GM19455 (cell line): Measurements from ENCODE around the gene FXYD5.
"Not testable (repeated sequence)": the region's sequence is repeated elsewhere in the genome, so short reads cannot be mapped to it uniquely, and the experiment has no call there.

Source experiments
- ATAC-seq: cut with Tn5 transposase; IDR thresholded peaks from one replicate; pipeline ENCODE4 v1.9.1; 2021; ENCODE audit not compliant: unreplicated experiment

FXYD5 gene

GRCh38 chr19:35136977-35137702 is 17.4 kb upstream of the FXYD5 start:
- ATAC-seq: no peak

- no peak for ATAC-seq
Measured at GRCh38 chr19:35138305-35138892, 16.1 kb upstream of the FXYD5 start, which contains the start of gene FXYD1. FXYD1 (plus strand) TSS chr19:35138824; CDS start chr19:35140080, 1,256 bp downstream.

- no peak for ATAC-seq
Measured at GRCh38 chr19:35140207-35140961, 14.2 kb upstream of the FXYD5 start.

- ATAC-seq: no peak
Measured at GRCh38 chr19:35140962-35141836, 13.3 kb upstream of the FXYD5 start.

GRCh38 chr19:35141837-35142605 is 12.5 kb upstream of the FXYD5 start:
- no peak for ATAC-seq

- ATAC-seq: no peak
Measured at GRCh38 chr19:35142606-35143230, 11.8 kb upstream of the FXYD5 start.

- no peak for ATAC-seq
Measured at GRCh38 chr19:35143231-35143715, 11.3 kb upstream of the FXYD5 start, which contains the start of gene FXYD7. FXYD7 (plus strand) TSS chr19:35143255; CDS start chr19:35143334, 79 bp downstream.

GRCh38 chr19:35143818-35144217 is 10.7 kb upstream of the FXYD5 start:
- ATAC-seq: no peak

- no peak for ATAC-seq
Measured at GRCh38 chr19:35144259-35144599, 10.3 kb upstream of the FXYD5 start.

GRCh38 chr19:35144600-35145436 is 9.7 kb upstream of the FXYD5 start:
- ATAC-seq: no peak

GRCh38 chr19:35146746-35147459 is 7.6 kb upstream of the FXYD5 start:
- no peak for ATAC-seq

- ATAC-seq: no peak
Measured at GRCh38 chr19:35149463-35149862, 5.1 kb upstream of the FXYD5 start.

- ATAC-seq: no peak
Measured at GRCh38 chr19:35150445-35150844, 4.1 kb upstream of the FXYD5 start.

- ATAC-seq: no peak
Measured at GRCh38 chr19:35151273-35152065, 3.1 kb upstream of the FXYD5 start.

- ATAC-seq: not testable (repeated sequence)
Measured at GRCh38 chr19:35153129-35153522, 1.4 kb upstream of the FXYD5 start.

- no peak for ATAC-seq
Measured at GRCh38 chr19:35153701-35154524, 622 bp upstream of the FXYD5 start.
